Neural progenitor cell (in vitro differentiated cells): Measurements from ENCODE around the gene GJC2.

ENCODE experiments used
- CTCF ChIP-seq: fragments of 200-600 bp; sonication (generic); IDR thresholded peaks from 2 replicates; pipeline ENCODE4 v1.5.1; 2017; ENCODE audit warnings: antibody characterized with exemption, mild to moderate bottlenecking
- EZH2 ChIP-seq: fragments of 200-600 bp; sonication (generic); IDR thresholded peaks from 2 replicates; pipeline ENCODE4 v1.6.1; 2017; ENCODE audit warnings: antibody characterized with exemption, mild to moderate bottlenecking, moderate library complexity
- EZH2phosphoT487 ChIP-seq: fragments of 200-600 bp; sonication (generic); IDR thresholded peaks from 2 replicates; pipeline ENCODE4 v1.6.1; 2017; ENCODE audit warnings: antibody characterized with exemption

GRCh38 chr1:228194436-228194835 lies 44.7 kb downstream of the GJC2 start:
- TF ChIP-seq CTCF, result no peak
- TF ChIP-seq EZH2, result no peak
- no peak for TF ChIP-seq EZH2phosphoT487
